GM12878 (cell line): Measurements from ENCODE around the gene FUCA2. TPM values are rescaled to one million over a fixed set of nuclear protein-coding genes. Genes with fewer than 3 reads are reported as not detected.

Source experiments
- CHD4 ChIP-seq: fragments of 200-600 bp; sonication (generic); IDR thresholded peaks from 2 replicates; pipeline ENCODE4 v1.6.1; 2016; ENCODE audit warnings: mild to moderate bottlenecking
- CREB1 ChIP-seq: IDR thresholded peaks from 2 replicates; pipeline ENCODE4 v1.6.1; 2012; ENCODE audit warnings: low read depth, mild to moderate bottlenecking, inconsistent platforms
- EZH2 ChIP-seq: IDR thresholded peaks from 2 replicates; pipeline ENCODE4 v1.6.1; 2012; ENCODE audit warnings: low read depth, mild to moderate bottlenecking, control low read depth, inconsistent platforms, low read length, borderline replicate concordance; ENCODE audit not compliant: control insufficient read depth
- GATAD2B ChIP-seq: fragments of 450-650 bp; conservative IDR thresholded peaks from 2 replicates; pipeline ENCODE4 v1.6.1; 2017; ENCODE audit warnings: low read depth, mild to moderate bottlenecking, moderate library complexity
- HDAC2 ChIP-seq: fragments of 200-600 bp; sonication (generic); IDR thresholded peaks from 2 replicates; pipeline ENCODE4 v1.6.1; 2017
- MAX ChIP-seq: IDR thresholded peaks from 2 replicates; pipeline ENCODE4 v1.6.1; 2012; ENCODE audit warnings: low read depth, low read length, improper control_type of control experiment
- MTA2 ChIP-seq: fragments of 450-650 bp; IDR thresholded peaks from 2 replicates; pipeline ENCODE4 v1.6.1; 2016; ENCODE audit warnings: low read depth, mild to moderate bottlenecking, moderate library complexity
- SIX5 ChIP-seq: IDR thresholded peaks from 2 replicates; pipeline ENCODE4 v1.6.1; 2011; ENCODE audit warnings: mild to moderate bottlenecking, low read depth, low read length, moderate library complexity; ENCODE audit not compliant: severe bottlenecking
- SMAD1 ChIP-seq: fragments of 450-650 bp; IDR thresholded peaks from 2 replicates; pipeline ENCODE4 v1.6.1; 2018; ENCODE audit warnings: mild to moderate bottlenecking, low read depth; ENCODE audit not compliant: partially characterized antibody
- polyA plus RNA-seq, 11 experiments: library from polyadenylated mRNA; depleted of rRNA in 4 of 11; unstranded in 6 of 11; stranded (reverse) in 5 of 11; fragments of >200 nt; fragmentation: Nextera tagmentation in 4 of 11; fragmentation: Illumina TruSeq in 1 of 11; extraction: Ambion mirVana in 4 of 11; extraction: Trizol in 1 of 11; gene quantifications; 1 replicate in 1 of 11; 2 replicates in 10 of 11; pipeline versions ENCODE4 v1.2.1 to v1.2.3, GENCODE V29; 2011 to 2016; ENCODE audit warnings: inconsistent platforms in 2 of 11, missing spikeins in 2 of 11, low read depth in 1 of 11
- total RNA-seq, 4 experiments: library from RNA; depleted of rRNA in 3 of 4; stranded (reverse); fragments of >200 nt in 3 of 4; fragmentation: Illumina TruSeq in 1 of 4; extraction: Trizol in 1 of 4; gene quantifications; 2 replicates each; pipeline versions ENCODE4 v1.2.1 to v1.2.3, GENCODE V29; 2013 to 2021
- TF ChIP-seq, protein P1 (sequence below), 3 experiments: IDR thresholded peaks in 2 of 3; conservative IDR thresholded peaks in 1 of 3; 2 replicates each; pipeline ENCODE4 v1.5.1; 2011; ENCODE audit warnings: low read depth in 3 of 3, low read length in 3 of 3, mild to moderate bottlenecking in 3 of 3, control low read depth in 2 of 3, moderate library complexity in 2 of 3, inconsistent platforms in 1 of 3, mixed read lengths in 1 of 3; ENCODE audit not compliant: control insufficient read depth in 2 of 3, insufficient read depth in 1 of 3; ENCODE audit errors: extremely low read depth in 1 of 3

FUCA2 gene
- total and polyA plus RNA-seq, 10 of the 15 experiments (the other 5 are each of a cell fraction or from before 2014, with no cell fraction given): 5.7 to 36.2 (median 21.5) TPM

DNA sequence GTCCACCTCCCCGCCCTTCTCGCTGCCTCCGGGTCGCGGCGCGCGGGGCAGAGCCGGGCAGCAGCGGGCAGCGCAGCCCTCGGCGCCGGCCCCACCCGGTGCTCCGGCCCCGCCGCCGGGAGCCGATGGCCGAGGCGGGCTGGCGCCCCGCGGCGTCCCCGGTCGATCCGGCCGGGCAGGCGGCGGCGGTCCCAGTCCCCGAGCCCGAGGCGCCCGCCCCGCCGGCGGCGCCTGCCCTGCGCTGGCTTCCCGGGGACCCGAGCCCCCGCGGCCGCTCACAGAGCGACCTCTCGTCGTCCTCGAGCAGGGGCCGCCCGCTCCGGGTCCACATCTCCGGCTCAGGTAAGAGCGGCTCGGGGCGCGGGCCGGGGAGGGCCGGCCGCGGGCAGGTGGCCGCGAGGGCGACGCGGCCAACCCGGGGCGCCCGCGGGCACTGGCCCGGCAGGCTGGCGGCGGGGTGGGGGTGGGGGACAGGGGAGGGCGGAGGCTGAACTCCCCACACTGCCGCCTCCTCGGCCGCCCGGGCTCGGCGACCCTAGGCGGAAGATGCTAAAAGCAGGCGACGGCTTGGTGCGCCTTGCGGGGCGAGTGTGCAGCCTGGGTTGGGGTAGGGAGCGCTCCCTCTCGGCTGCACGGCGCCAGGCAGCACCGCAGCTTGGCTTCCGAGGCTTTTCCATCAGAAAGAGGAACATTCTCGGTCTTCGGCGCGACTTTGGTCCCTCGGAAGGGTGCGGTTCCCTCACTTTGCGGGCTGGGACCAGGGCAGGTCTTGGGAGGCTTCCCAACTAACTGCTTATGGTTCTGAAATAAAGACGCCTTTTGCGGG lies 25.6 kb upstream of the FUCA2 start (continued):
- TF ChIP-seq GATAD2B: 0 out of 2 replicates have a peak, but pooled peaks have one; percentile 5
- no peak for TF ChIP-seq SIX5
- no peak for TF ChIP-seq MAX
- no peak for TF ChIP-seq EZH2
- TF ChIP-seq CREB1: 0 out of 2 replicates have a peak, but pooled peaks have one; percentile 32
- TF ChIP-seq, protein P1, sequence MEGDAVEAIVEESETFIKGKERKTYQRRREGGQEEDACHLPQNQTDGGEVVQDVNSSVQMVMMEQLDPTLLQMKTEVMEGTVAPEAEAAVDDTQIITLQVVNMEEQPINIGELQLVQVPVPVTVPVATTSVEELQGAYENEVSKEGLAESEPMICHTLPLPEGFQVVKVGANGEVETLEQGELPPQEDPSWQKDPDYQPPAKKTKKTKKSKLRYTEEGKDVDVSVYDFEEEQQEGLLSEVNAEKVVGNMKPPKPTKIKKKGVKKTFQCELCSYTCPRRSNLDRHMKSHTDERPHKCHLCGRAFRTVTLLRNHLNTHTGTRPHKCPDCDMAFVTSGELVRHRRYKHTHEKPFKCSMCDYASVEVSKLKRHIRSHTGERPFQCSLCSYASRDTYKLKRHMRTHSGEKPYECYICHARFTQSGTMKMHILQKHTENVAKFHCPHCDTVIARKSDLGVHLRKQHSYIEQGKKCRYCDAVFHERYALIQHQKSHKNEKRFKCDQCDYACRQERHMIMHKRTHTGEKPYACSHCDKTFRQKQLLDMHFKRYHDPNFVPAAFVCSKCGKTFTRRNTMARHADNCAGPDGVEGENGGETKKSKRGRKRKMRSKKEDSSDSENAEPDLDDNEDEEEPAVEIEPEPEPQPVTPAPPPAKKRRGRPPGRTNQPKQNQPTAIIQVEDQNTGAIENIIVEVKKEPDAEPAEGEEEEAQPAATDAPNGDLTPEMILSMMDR (IDR thresholded peaks at IDR 0.05 in 2 of 3, conservative IDR thresholded peaks at IDR 0.05 in 1 of 3; ENCODE audit: control insufficient read depth in 2 of 3, extremely low read depth in 1 of 3, insufficient read depth in 1 of 3, low read depth in 3 of 3, low read length in 3 of 3): peak; percentile 27 to 41 (median 37); a peak in 4 of 6 replicates
- no peak for TF ChIP-seq MTA2
- TF ChIP-seq SMAD1: no peak
- no peak for TF ChIP-seq HDAC2
- TF ChIP-seq CHD4: no peak
